ENCODE measurements around the gene IL36A.

GRCh38 chr2:112993831-112994230 lies 11.4 kb upstream of the IL36A start:
- TF ChIP-seq POLR2A (IDR thresholded peaks at IDR 0.05) (no peak), CTCF (IDR thresholded peaks at IDR 0.05) (no peak), EP300 (IDR thresholded peaks at IDR 0.05) (no peak)

Measured in upper lobe of left lung (tissue), 4 donors.